HG03558 (cell line): ENCODE measurements around the gene ROCK2.
A peak's percentile ranks its signal among the peaks of the same experiment; 100 is the strongest.

ENCODE experiments used
- ATAC-seq: cut with Tn5 transposase; IDR thresholded peaks from one replicate; pipeline ENCODE4 v1.9.1; 2021; ENCODE audit warnings: moderate number of reproducible peaks; ENCODE audit not compliant: unreplicated experiment; ENCODE audit errors: extremely low read depth

The ROCK2 gene

GRCh38 chr2:11368059-11368572 is 23.7 kb upstream of the ROCK2 start:
- ATAC-seq: no peak

- ATAC-seq: no peak
Observed at GRCh38 chr2:11367170-11367730, 22.8 kb upstream of the ROCK2 start.

- ATAC-seq: no peak
Observed at GRCh38 chr2:11366326-11366741, 21.9 kb upstream of the ROCK2 start.

DNA sequence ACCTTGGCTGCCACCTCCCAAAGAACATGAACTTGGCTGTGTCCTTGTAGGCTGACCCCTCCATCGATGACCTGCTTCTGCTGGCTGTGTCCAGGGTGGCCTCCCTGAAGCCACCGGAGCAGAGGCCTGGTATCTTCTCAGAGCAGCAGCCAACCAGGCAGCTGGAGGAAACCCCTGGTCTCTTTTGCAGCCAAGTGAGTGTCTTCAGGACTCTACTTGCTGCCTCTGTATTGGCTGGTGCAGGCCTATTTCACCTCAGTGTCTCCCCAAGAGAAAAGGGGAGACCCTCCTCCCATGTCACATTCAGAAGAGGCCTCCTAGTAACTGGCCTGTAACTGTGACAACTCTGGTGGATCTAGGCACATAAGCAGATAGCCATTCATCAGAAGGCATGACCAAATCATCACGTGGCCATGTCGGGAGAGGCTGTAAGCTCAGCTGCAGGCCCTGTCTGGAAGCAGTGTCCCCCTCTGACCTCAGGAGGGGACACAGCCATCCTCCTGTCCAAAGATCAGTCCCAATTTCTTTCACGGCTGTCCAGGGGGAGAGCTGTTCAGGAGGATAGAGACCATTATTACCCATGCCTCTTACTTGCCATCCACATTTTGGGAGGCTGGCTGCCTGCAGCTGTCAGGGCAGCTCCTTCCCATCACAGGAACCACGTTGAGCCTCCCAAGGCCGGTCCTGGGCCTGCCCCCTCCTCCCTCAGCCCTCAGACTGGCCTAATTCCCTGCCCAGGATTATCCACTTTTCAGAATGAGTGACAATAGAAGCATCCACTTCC is 20.9 kb upstream of the ROCK2 start:
- ATAC-seq: no peak

- ATAC-seq: no peak
Observed at GRCh38 chr2:11364565-11364887, 20.1 kb upstream of the ROCK2 start.

DNA sequence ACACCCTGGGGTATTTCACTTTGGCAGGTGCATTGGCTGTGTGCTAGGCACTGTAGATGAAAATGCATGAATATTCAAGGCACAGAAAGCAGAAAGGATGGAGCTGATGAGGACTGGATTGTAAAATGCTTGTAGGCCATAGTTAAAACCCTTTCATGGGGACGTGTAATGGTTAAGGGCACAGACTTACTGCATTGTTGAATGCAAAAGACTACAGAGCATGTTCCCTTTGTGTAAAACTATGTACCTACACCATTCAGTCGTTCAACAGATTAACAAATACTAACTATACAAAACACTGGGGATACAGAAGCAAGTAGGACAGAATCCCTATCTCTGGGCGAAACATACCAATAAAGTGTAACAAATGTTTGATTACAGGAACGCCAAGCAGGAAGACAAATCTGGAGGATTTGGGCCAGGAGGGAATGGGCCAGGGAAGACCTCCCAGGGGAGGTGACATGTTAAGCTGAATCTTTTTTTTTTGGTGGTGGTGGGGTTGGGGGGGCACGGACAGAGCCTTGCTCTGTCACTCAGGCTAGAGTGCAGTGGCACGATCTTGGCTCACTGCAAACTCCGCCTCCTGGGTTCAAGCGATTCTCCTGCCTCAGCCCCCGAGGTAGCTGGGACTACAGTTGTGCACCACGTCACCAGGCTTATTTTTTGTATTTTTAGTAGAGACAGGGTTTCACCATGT is 19.6 kb upstream of the ROCK2 start:
- ATAC-seq: no peak

DNA sequence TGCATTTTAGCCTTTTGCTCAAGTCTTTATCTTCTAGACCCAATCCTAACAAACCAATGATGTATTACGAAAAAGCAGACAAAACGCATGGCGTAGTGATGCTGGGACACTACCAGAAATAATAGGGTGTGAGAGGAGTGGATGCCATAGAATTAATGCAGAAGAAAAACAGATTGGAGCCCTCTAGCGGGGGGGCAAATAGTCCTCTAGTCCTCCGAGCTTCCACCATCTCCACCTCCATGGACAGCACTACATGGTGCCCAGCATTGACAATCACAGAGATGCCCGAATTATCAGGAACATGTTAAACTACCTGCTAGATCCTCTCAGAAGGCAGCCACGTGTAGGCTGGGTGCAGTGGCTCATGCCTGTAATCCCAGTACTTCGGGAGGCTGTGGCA is 15.4 kb upstream of the ROCK2 start:
- ATAC-seq: no peak

- ATAC-seq: no peak
Observed at GRCh38 chr2:11357428-11357972, 13.1 kb upstream of the ROCK2 start.

GRCh38 chr2:11356764-11357163 is 12.3 kb upstream of the ROCK2 start:
- ATAC-seq: no peak

DNA sequence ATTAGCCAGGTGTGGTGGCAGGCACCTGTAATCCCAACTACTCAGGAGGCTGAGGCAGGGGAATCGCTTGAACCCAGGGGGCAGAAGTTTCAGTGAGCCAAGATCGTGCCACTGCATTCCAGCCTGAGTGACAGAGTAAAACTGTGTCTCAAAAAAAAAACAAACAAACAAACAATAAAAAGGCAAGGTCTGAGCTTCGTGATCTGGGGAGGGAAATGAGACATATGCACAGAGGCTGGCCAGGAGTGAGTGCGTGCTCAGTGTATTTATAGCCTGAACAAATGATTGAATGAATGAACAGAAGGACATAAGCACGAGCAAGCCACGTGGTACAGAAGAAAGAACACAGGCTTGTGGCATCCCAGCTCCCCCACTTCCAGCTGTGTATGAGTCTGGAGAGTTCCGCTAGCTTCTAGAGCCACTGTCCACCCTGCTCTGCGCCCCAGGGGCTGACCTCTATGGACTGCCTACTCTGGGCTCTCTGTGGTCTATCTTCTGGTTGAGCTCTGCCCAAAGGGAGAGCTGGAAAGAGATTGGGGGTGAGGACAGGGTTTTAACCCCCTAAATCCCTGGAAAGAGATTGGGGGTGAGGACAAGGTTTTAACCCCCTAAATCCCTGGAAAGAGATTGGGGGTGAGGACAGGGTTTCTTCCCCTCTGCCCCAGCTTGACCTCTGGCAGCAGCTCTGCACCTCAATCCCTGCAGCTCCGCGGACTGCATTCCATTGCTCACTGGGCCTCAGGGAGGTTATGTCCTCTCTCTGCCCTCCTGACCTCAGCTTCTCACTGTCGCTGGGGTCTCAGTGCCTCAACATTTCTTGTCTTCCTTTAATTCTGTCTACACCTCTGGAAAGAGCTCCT is 11.0 kb upstream of the ROCK2 start:
- no peak for ATAC-seq

GRCh38 chr2:11354363-11355154 is 10.1 kb upstream of the ROCK2 start:
- ATAC-seq: no peak

GRCh38 chr2:11352781-11353537 is 8.5 kb upstream of the ROCK2 start:
- no peak for ATAC-seq

GRCh38 chr2:11348209-11348749 is 3.8 kb upstream of the ROCK2 start:
- ATAC-seq: no peak

- ATAC-seq: no peak
Observed at GRCh38 chr2:11347403-11347959, 3.0 kb upstream of the ROCK2 start.

DNA sequence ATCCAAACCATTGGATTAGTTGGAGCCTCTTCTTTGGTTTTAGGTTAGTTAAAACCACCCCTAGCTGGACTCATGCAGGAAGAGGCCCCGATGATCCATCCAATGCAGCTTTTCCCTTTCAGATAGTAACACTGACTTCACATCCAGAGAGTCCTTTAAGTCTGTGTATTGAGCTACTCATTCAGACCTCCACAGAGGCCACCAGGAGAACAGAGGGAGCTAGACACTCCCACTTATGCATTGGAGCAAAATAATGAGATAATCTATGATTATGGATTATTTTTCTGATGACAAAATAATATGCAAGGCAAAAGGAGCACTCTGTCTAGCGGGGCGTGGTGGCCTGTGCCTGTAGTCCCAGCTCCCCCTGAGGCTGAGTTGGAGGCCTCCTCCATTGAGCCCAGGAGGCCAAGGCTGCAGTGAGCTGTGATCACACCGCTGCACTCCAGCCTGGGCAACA is 1.6 kb upstream of the ROCK2 start:
- ATAC-seq: no peak

DNA sequence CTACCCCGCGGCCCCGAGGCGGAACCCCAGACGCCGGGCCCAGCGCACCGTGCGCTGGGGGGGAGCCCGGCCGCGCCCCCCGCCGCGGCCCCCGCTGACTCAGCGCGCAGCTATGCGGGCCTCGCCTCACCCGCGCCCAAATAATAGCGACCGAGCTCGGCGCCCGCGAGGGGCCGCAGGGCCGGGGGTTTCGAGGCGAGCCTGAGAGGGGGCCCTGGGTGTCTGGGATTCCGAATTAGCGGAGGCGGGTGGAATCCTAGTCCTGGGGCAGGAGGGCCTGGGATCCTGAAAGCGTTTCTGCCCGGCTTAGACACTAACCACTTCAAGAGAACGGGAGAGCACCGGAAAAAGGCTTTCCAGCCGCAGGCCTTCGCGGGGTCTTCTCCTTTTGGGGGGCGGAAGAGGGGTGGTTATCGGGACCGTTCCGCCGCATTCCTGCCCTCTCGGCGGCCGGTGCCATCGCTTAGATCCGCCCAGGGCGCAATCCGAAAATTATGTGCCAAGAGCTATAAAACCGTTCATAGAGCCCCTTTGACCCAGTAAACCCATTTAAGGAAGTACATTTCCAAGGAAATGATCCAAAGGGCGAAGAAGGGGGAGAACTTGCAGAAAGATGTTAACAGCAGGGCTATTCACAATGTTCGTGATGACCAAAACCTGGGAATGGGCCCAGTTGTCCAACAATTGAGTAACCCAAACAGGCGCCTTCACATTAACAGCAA is 681 bp upstream of the ROCK2 start:
- ATAC-seq: peak; percentile 13

- peak; percentile 15 for ATAC-seq
Observed at GRCh38 chr2:11343650-11344341, 640 bp downstream of the ROCK2 start.
